HG03571 (cell line): Measurements from ENCODE around the gene SIAH3.
"Not testable (repeated sequence)": the region's sequence is repeated elsewhere in the genome, so short reads cannot be mapped to it uniquely, and the experiment has no call there.

ENCODE experiments used
- ATAC-seq: cut with Tn5 transposase; IDR thresholded peaks from one replicate; pipeline ENCODE4 v1.9.1; 2021; ENCODE audit not compliant: unreplicated experiment

The SIAH3 gene

GRCh38 chr13:45851171-45851921 lies at the start of gene SIAH3:
TSS of gene SIAH3 (minus strand) at chr13:45851753. CDS start at chr13:45851629, 124 bp downstream.
- no peak for ATAC-seq

- ATAC-seq, result no peak
Observed at GRCh38 chr13:45899406-45899805, 47.9 kb upstream of the SIAH3 start.

GRCh38 chr13:45897562-45897961 lies 46.0 kb upstream of the SIAH3 start:
- ATAC-seq, result no peak

- no peak for ATAC-seq
Observed at GRCh38 chr13:45896285-45896684, 44.7 kb upstream of the SIAH3 start.

GRCh38 chr13:45895881-45896280 lies 44.3 kb upstream of the SIAH3 start:
- ATAC-seq, result no peak

- no peak for ATAC-seq
Observed at GRCh38 chr13:45892513-45892912, 41.0 kb upstream of the SIAH3 start.

GRCh38 chr13:45889590-45890243 lies 38.2 kb upstream of the SIAH3 start:
- ATAC-seq, result no peak

- no peak for ATAC-seq
Observed at GRCh38 chr13:45886466-45886865, 34.9 kb upstream of the SIAH3 start.

GRCh38 chr13:45885194-45885593 lies 33.6 kb upstream of the SIAH3 start:
- no peak for ATAC-seq

GRCh38 chr13:45882626-45883025 lies 31.1 kb upstream of the SIAH3 start:
- no peak for ATAC-seq

- no peak for ATAC-seq
Observed at GRCh38 chr13:45881353-45881752, 29.8 kb upstream of the SIAH3 start.

GRCh38 chr13:45880242-45880641 lies 28.7 kb upstream of the SIAH3 start:
- no peak for ATAC-seq

- ATAC-seq, result no peak
Observed at GRCh38 chr13:45879666-45880065, 28.1 kb upstream of the SIAH3 start.

GRCh38 chr13:45878966-45879365 lies 27.4 kb upstream of the SIAH3 start:
- ATAC-seq, result no peak

- no peak for ATAC-seq
Observed at GRCh38 chr13:45876781-45877180, 25.2 kb upstream of the SIAH3 start.

GRCh38 chr13:45875951-45876350 lies 24.4 kb upstream of the SIAH3 start:
- no peak for ATAC-seq

- no peak for ATAC-seq
Observed at GRCh38 chr13:45873491-45874325, 22.2 kb upstream of the SIAH3 start.

- no peak for ATAC-seq
Observed at GRCh38 chr13:45872566-45872965, 21.0 kb upstream of the SIAH3 start.

- not testable (repeated sequence) for ATAC-seq
Observed at GRCh38 chr13:45871201-45871600, 19.6 kb upstream of the SIAH3 start.

- no peak for ATAC-seq
Observed at GRCh38 chr13:45870232-45870631, 18.7 kb upstream of the SIAH3 start.

- ATAC-seq, result no peak
Observed at GRCh38 chr13:45865414-45865813, 13.9 kb upstream of the SIAH3 start.
